Bronchial epithelial cell (primary cell): ENCODE results near the gene SCFD2. TPM values are rescaled to one million over a fixed set of nuclear protein-coding genes. Genes with fewer than 3 reads are reported as not detected.
"Not testable (repeated sequence)": the region's sequence is repeated elsewhere in the genome, so short reads cannot be mapped to it uniquely, and the experiment has no call there.

Source experiments
- DNase-seq: peaks from one replicate; pipeline ENCODE4 v3.0.0-alpha.2; 2010; ENCODE audit warnings: low read depth
- FAIRE-seq: peaks from 2 replicates; lab custom pipeline; 2011; peaks lifted over from hg19 to GRCh38; lab: Jason Lieb, UNC
- H3K27me3 ChIP-seq: 2 replicates; pipeline ENCODE4 v1.5.1; 2011; ENCODE audit warnings: low read length; ENCODE audit not compliant: control insufficient read depth, insufficient read depth
- H3K36me3 ChIP-seq: 2 replicates; pipeline ENCODE4 v1.5.1; 2011; ENCODE audit warnings: low read length; ENCODE audit not compliant: control insufficient read depth, insufficient read depth
- H3K4me3 ChIP-seq: 2 replicates; pipeline ENCODE4 v1.5.1; 2011; ENCODE audit warnings: mild to moderate bottlenecking, low read depth, low read length, control low read depth
- CTCF ChIP-seq: IDR thresholded peaks from 2 replicates; pipeline ENCODE4 v1.5.1; 2011; ENCODE audit warnings: mild to moderate bottlenecking, moderate library complexity, low read length, control low read depth, inconsistent platforms; ENCODE audit not compliant: insufficient read depth, severe bottlenecking
- total RNA-seq: library from RNA; depleted of rRNA; stranded (reverse); fragments of >200 nt; gene quantifications from 2 replicates; pipeline ENCODE4 v1.2.1, GENCODE V29; 2014

The SCFD2 gene
- total RNA-seq, 1 donor from 2014 or later: 21.9 TPM

GRCh38 chr4:53348046-53348445, 17.8 kb downstream of the SCFD2 start:
- no peak for DNase-seq
- FAIRE-seq: no peak
- no peaks in the 10 kb centered on the region for H3K27me3 ChIP-seq
- no peak for TF ChIP-seq CTCF
- peaks cover 2% of the 10 kb centered on the region for H3K36me3 ChIP-seq
- H3K4me3 ChIP-seq: no peak overlapping the region

GRCh38 chr4:53346920-53347852, 18.7 kb downstream of the SCFD2 start:
- H3K4me3 ChIP-seq: no peak overlapping the region
- FAIRE-seq: no peak
- peak; percentile 82 for DNase-seq

GRCh38 chr4:53346392-53346791, 19.5 kb downstream of the SCFD2 start:
- not testable (repeated sequence) for H3K4me3 ChIP-seq, H3K27me3 ChIP-seq, DNase-seq, FAIRE-seq, H3K36me3 ChIP-seq

More at GRCh38 chr4:53346920-53347852, 18.7 kb downstream of the SCFD2 start:
- Histone ChIP-seq H3K36me3 (no peaks in the 10 kb centered on the region), H3K27me3 (no peaks in the 10 kb centered on the region)
- no peak for TF ChIP-seq CTCF

- not testable (repeated sequence) for H3K36me3 ChIP-seq, DNase-seq, FAIRE-seq, H3K4me3 ChIP-seq, H3K27me3 ChIP-seq
These were observed 25.7 kb downstream of the SCFD2 start for GRCh38 chr4:53340145-53340544.

- not testable (repeated sequence) for H3K4me3 ChIP-seq, FAIRE-seq, H3K36me3 ChIP-seq, H3K27me3 ChIP-seq, DNase-seq
These were observed 30.9 kb downstream of the SCFD2 start for GRCh38 chr4:53334916-53335315.

GRCh38 chr4:53326535-53326934, 39.3 kb downstream of the SCFD2 start:
- no peaks in the 10 kb centered on the region for H3K36me3 ChIP-seq
- H3K27me3 ChIP-seq: no peaks in the 10 kb centered on the region
- no peak for DNase-seq
- H3K4me3 ChIP-seq: no peak overlapping the region
- TF ChIP-seq CTCF: no peak
- FAIRE-seq: no peak

GRCh38 chr4:53322696-53323095, 43.2 kb downstream of the SCFD2 start:
- FAIRE-seq: no peak
- H3K36me3 ChIP-seq: no peaks in the 10 kb centered on the region
- H3K4me3 ChIP-seq: no peak overlapping the region
- no peaks in the 10 kb centered on the region for H3K27me3 ChIP-seq
- no peak for TF ChIP-seq CTCF
- no peak for DNase-seq
